Esophagus muscularis mucosa (tissue), 4 donors: ENCODE data around the gene PPP6R3.

ENCODE experiments used
- CTCF ChIP-seq, 3 experiments: fragments of 200-600 bp in 2 of 3; fragments of 450-650 bp in 1 of 3; sonication (generic) in 2 of 3; IDR thresholded peaks; one replicate each; pipeline ENCODE4 v1.5.1; 2017 to 2019; ENCODE audit warnings: antibody characterized with exemption in 3 of 3, mild to moderate bottlenecking in 2 of 3, moderate library complexity in 1 of 3
- EP300 ChIP-seq: sonication (generic); formaldehyde crosslinking; IDR thresholded peaks from one replicate; pipeline ENCODE4 v1.6.1; 2017; ENCODE audit warnings: antibody characterized with exemption
- POLR2A ChIP-seq: fragments of 450-650 bp; IDR thresholded peaks from one replicate; pipeline ENCODE4 v1.6.1; 2017; ENCODE audit warnings: antibody characterized with exemption, moderate library complexity, mild to moderate bottlenecking, low read depth
- POLR2AphosphoS5 ChIP-seq, 2 donors: sonication (generic); formaldehyde crosslinking; IDR thresholded peaks; one replicate each; pipeline ENCODE4 v1.6.1; 2017; ENCODE audit warnings: antibody characterized with exemption in 2 of 2

- TF ChIP-seq CTCF (IDR thresholded peaks at IDR 0.05) (no peak), EP300 (no peak), POLR2A (no peak), POLR2AphosphoS5 (IDR thresholded peaks at IDR 0.05) (no peak)
Measured at GRCh38 chr11:68660066-68660810, 199.7 kb downstream of the PPP6R3 start.
